Activated CD4-positive, alpha-beta T cell treated with anti-CD3 and anti-CD28 coated beads, Interleukin-2, amount 10 ng/mL, durations not matched to agents 7 days and 5 days (primary cell): Measurements from ENCODE around the gene FAM76A. TPM values are rescaled to one million over a fixed set of nuclear protein-coding genes. Genes with fewer than 3 reads are reported as not detected.
"Not testable (repeated sequence)": the region's sequence is repeated elsewhere in the genome, so short reads cannot be mapped to it uniquely, and the experiment has no call there.

Experiments used
- CTCF ChIA-PET: fragments of 350-600 bp; sonication (Branson Sonifier 250); formaldehyde crosslinking; loops from one replicate; lab custom pipeline; 2021; ENCODE audit warnings: antibody characterized with exemption; lab: Charles Lee
- POLR2A ChIA-PET: fragments of 350-600 bp; sonication (Branson Sonifier 250); formaldehyde crosslinking; loops from one replicate; lab custom pipeline; 2021; ENCODE audit warnings: antibody characterized with exemption; lab: Charles Lee
- DNase-seq: peaks from one replicate; pipeline ENCODE4 v3.0.0-alpha.2; 2020
- H3K27ac Mint-ChIP-seq: one replicate; pipeline ENCODE4 v1.8.0; 2021; ENCODE audit warnings: mild to moderate bottlenecking, moderate library complexity, mixed read lengths
- H3K27me3 Mint-ChIP-seq: one replicate; pipeline ENCODE4 v1.8.0; 2021; ENCODE audit warnings: mixed read lengths
- H3K36me3 Mint-ChIP-seq: one replicate; pipeline ENCODE4 v1.8.0; 2021; ENCODE audit warnings: low read depth, mixed read lengths
- H3K4me1 Mint-ChIP-seq: one replicate; pipeline ENCODE4 v1.8.0; 2021; ENCODE audit warnings: mixed read lengths
- H3K4me3 Mint-ChIP-seq: one replicate; pipeline ENCODE4 v1.8.0; 2021; ENCODE audit warnings: mild to moderate bottlenecking, moderate library complexity, mixed read lengths
- H3K9me3 Mint-ChIP-seq: one replicate; pipeline ENCODE4 v1.8.0; 2021; ENCODE audit warnings: mixed read lengths
- total RNA-seq, 2 experiments: library from RNA; stranded (reverse); gene quantifications; one replicate each; pipeline ENCODE4 v1.2.3, GENCODE V29; 2021

Gene FAM76A
- 10 to 100 TPM; 16.8 to 18.9 TPM for total RNA-seq

GRCh38 chr1:27725374-27726172 lies at the start of gene FAM76A:
FAM76A (plus strand) TSS chr1:27725961; CDS start chr1:27726081, 120 bp downstream.
- no peaks in the 10 kb centered on the region for H3K9me3 Mint-ChIP-seq
- peak; percentile 99 for DNase-seq
- peak within 1 kb of the TSS; percentile 95 for H3K27ac Mint-ChIP-seq
- ChIA-PET POLR2A (interaction anchor here (0.6 to 1.3 kb wide), 4 partner anchors 32 to 54 kb away, joined by 3 to 4 read pairs (median 4); partner anchors contain the start of genes IFI6 and STX12), CTCF (interaction anchor here (0.6 to 1.8 kb wide), 34 partner anchors 8 to 754 kb away, joined by 3 to 13 read pairs (median 3); partner anchors contain the start of genes IFI6, PPP1R8 and STX12)
- H3K36me3 Mint-ChIP-seq, result peaks cover 8% of the 10 kb centered on the region
- peaks cover 3% of the 10 kb centered on the region for H3K27me3 Mint-ChIP-seq
- peak within 1 kb of the TSS; percentile 82 for H3K4me3 Mint-ChIP-seq
- peaks cover 23% of the 10 kb centered on the region for H3K4me1 Mint-ChIP-seq

- ChIA-PET POLR2A (no interaction called here), CTCF (interaction anchor here (0.7 to 0.9 kb wide), 3 partner anchors 72 to 281 kb away, joined by 3 to 4 read pairs (median 4); no protein-coding TSS in a partner anchor)
- Mint-ChIP-seq H3K4me3 (no peak overlapping the region), H3K27ac (no peak overlapping the region), H3K4me1 (peaks cover 8% of the 10 kb centered on the region), H3K27me3 (no peaks in the 10 kb centered on the region), H3K9me3 (peaks cover 20% of the 10 kb centered on the region), H3K36me3 (peaks cover 7% of the 10 kb centered on the region)
- no peak for DNase-seq
These were observed 49.4 kb upstream of the FAM76A start for GRCh38 chr1:27676410-27676809.

- POLR2A ChIA-PET, result no interaction called here
These were observed 47.0 kb upstream of the FAM76A start for GRCh38 chr1:27678747-27679146.

GRCh38 chr1:27680225-27680791 lies 45.5 kb upstream of the FAM76A start:
- not testable (repeated sequence) for H3K27me3 Mint-ChIP-seq

More at GRCh38 chr1:27678747-27679146, 47.0 kb upstream of the FAM76A start:
- no peak overlapping the region for H3K4me3 Mint-ChIP-seq
- CTCF ChIA-PET, result interaction anchor here (1.3 to 2.0 kb wide), 2 partner anchors 16 to 47 kb away, joined by 3 to 4 read pairs; no protein-coding TSS in a partner anchor
- H3K36me3 Mint-ChIP-seq, result peaks cover 7% of the 10 kb centered on the region
- no peaks in the 10 kb centered on the region for H3K4me1 Mint-ChIP-seq
- no peak overlapping the region for H3K27ac Mint-ChIP-seq
- peaks cover 31% of the 10 kb centered on the region for H3K9me3 Mint-ChIP-seq
- peaks cover 3% of the 10 kb centered on the region for H3K27me3 Mint-ChIP-seq
- no peak for DNase-seq

GRCh38 chr1:27681580-27681979 lies 44.2 kb upstream of the FAM76A start:
- H3K9me3 Mint-ChIP-seq, result peaks cover 31% of the 10 kb centered on the region
- H3K4me3 Mint-ChIP-seq, POLR2A ChIA-PET, H3K4me1 Mint-ChIP-seq, DNase-seq, H3K27ac Mint-ChIP-seq, H3K36me3 Mint-ChIP-seq, H3K27me3 Mint-ChIP-seq: not testable (repeated sequence)
- CTCF ChIA-PET, result interaction anchor here (0.6 kb wide), 1 partner anchor 433 kb away, joined by 4 read pairs; no protein-coding TSS in a partner anchor

More at GRCh38 chr1:27680225-27680791, 45.5 kb upstream of the FAM76A start:
- DNase-seq, H3K36me3 Mint-ChIP-seq, H3K4me3 Mint-ChIP-seq, H3K27ac Mint-ChIP-seq, H3K4me1 Mint-ChIP-seq, POLR2A ChIA-PET: not testable (repeated sequence)
- H3K9me3 Mint-ChIP-seq, result peaks cover 31% of the 10 kb centered on the region
- CTCF ChIA-PET, result interaction anchor here (0.6 to 1.2 kb wide), 3 partner anchors 8 to 67 kb away, joined by 3 to 4 read pairs (median 3); partner anchors contain the start of gene IFI6

- Mint-ChIP-seq H3K4me3 (no peak overlapping the region), H3K4me1 (no peaks in the 10 kb centered on the region), H3K27me3 (peaks cover 4% of the 10 kb centered on the region), H3K36me3 (peaks cover 7% of the 10 kb centered on the region), H3K27ac (no peak overlapping the region), H3K9me3 (peaks cover 31% of the 10 kb centered on the region)
- ChIA-PET CTCF (interaction anchor here (0.6 kb wide), 1 partner anchor 212 kb away, joined by 3 read pairs; no protein-coding TSS in a partner anchor), POLR2A (no interaction called here)
- no peak for DNase-seq
These were observed 43.3 kb upstream of the FAM76A start for GRCh38 chr1:27682351-27682944.

- ChIA-PET CTCF (interaction anchor here (1.2 kb wide), 1 partner anchor 12 kb away, joined by 3 read pairs; the partner anchor contains the start of gene IFI6), POLR2A (no interaction called here)
- peaks cover under 1% of the 10 kb centered on the region for H3K4me1 Mint-ChIP-seq
- H3K9me3 Mint-ChIP-seq, result peaks cover 28% of the 10 kb centered on the region
- H3K27me3 Mint-ChIP-seq, result peaks cover 5% of the 10 kb centered on the region
- peaks cover 7% of the 10 kb centered on the region for H3K36me3 Mint-ChIP-seq
- H3K4me3 Mint-ChIP-seq, result no peak overlapping the region
- H3K27ac Mint-ChIP-seq, result no peak overlapping the region
- DNase-seq, result no peak
These were observed 41.6 kb upstream of the FAM76A start for GRCh38 chr1:27684176-27684575.

GRCh38 chr1:27686223-27686990 lies 39.4 kb upstream of the FAM76A start:
- POLR2A ChIA-PET, result no interaction called here
- H3K4me3 Mint-ChIP-seq, result no peak overlapping the region
- CTCF ChIA-PET, result interaction anchor here (1.0 to 2.2 kb wide), 5 partner anchors 11 to 80 kb away, joined by 3 to 9 read pairs (median 3); no protein-coding TSS in a partner anchor
- H3K36me3 Mint-ChIP-seq, result peaks cover 3% of the 10 kb centered on the region
- H3K4me1 Mint-ChIP-seq, result peaks cover 16% of the 10 kb centered on the region
- no peak for DNase-seq
- H3K27me3 Mint-ChIP-seq, result peaks cover 10% of the 10 kb centered on the region
- H3K27ac Mint-ChIP-seq, result no peak overlapping the region
- peaks cover 15% of the 10 kb centered on the region for H3K9me3 Mint-ChIP-seq

- H3K9me3 Mint-ChIP-seq, result peaks cover 8% of the 10 kb centered on the region
- no peaks in the 10 kb centered on the region for H3K36me3 Mint-ChIP-seq
- DNase-seq, result no peak
- H3K27me3 Mint-ChIP-seq, result peaks cover 13% of the 10 kb centered on the region
- CTCF ChIA-PET, result interaction anchor here (2.2 kb wide), 1 partner anchor 9 kb away, joined by 9 read pairs; no protein-coding TSS in a partner anchor
- peaks cover 16% of the 10 kb centered on the region for H3K4me1 Mint-ChIP-seq
- POLR2A ChIA-PET, result no interaction called here
- H3K27ac Mint-ChIP-seq, result no peak overlapping the region
- no peak overlapping the region for H3K4me3 Mint-ChIP-seq
These were observed 37.9 kb upstream of the FAM76A start for GRCh38 chr1:27687906-27688305.

- Mint-ChIP-seq H3K27me3 (peaks cover 13% of the 10 kb centered on the region), H3K4me1 (peaks cover 16% of the 10 kb centered on the region), H3K36me3 (no peaks in the 10 kb centered on the region), H3K27ac (no peak overlapping the region), H3K9me3 (peaks cover 9% of the 10 kb centered on the region), H3K4me3 (no peak overlapping the region)
- no peak for DNase-seq
- ChIA-PET CTCF (interaction anchor here (1.0 to 1.5 kb wide), 4 partner anchors 10 to 331 kb away, joined by 3 to 4 read pairs (median 4); no protein-coding TSS in a partner anchor), POLR2A (interaction anchor here (0.6 kb wide), 1 partner anchor 18 kb away, joined by 3 read pairs; no protein-coding TSS in a partner anchor)
These were observed 36.2 kb upstream of the FAM76A start for GRCh38 chr1:27689423-27690173.

- H3K4me1 Mint-ChIP-seq, result peaks cover 16% of the 10 kb centered on the region
- no peaks in the 10 kb centered on the region for H3K36me3 Mint-ChIP-seq
- peaks cover 13% of the 10 kb centered on the region for H3K27me3 Mint-ChIP-seq
- no peak overlapping the region for H3K27ac Mint-ChIP-seq
- no peak for DNase-seq
- H3K4me3 Mint-ChIP-seq, result no peak overlapping the region
- POLR2A ChIA-PET, result interaction anchor here (0.6 kb wide), 1 partner anchor 18 kb away, joined by 3 read pairs; no protein-coding TSS in a partner anchor
- H3K9me3 Mint-ChIP-seq, result peaks cover 11% of the 10 kb centered on the region
- CTCF ChIA-PET, result interaction anchor here (1.0 to 1.1 kb wide), 2 partner anchors 105 to 332 kb away, joined by 3 to 4 read pairs; no protein-coding TSS in a partner anchor
These were observed 35.6 kb upstream of the FAM76A start for GRCh38 chr1:27690183-27690582.
